GM18907 (cell line): ENCODE measurements around the gene FTH1.
"Not testable (repeated sequence)": the region's sequence is repeated elsewhere in the genome, so short reads cannot be mapped to it uniquely, and the experiment has no call there.

Experiments
- ATAC-seq: cut with Tn5 transposase; IDR thresholded peaks from one replicate; pipeline ENCODE4 v1.9.1; 2021; ENCODE audit warnings: mild to moderate bottlenecking, moderate library complexity; ENCODE audit not compliant: unreplicated experiment

FTH1 gene

GRCh38 chr11:61978703-61979661 lies 11.5 kb upstream of the FTH1 start:
- ATAC-seq = no peak

DNA sequence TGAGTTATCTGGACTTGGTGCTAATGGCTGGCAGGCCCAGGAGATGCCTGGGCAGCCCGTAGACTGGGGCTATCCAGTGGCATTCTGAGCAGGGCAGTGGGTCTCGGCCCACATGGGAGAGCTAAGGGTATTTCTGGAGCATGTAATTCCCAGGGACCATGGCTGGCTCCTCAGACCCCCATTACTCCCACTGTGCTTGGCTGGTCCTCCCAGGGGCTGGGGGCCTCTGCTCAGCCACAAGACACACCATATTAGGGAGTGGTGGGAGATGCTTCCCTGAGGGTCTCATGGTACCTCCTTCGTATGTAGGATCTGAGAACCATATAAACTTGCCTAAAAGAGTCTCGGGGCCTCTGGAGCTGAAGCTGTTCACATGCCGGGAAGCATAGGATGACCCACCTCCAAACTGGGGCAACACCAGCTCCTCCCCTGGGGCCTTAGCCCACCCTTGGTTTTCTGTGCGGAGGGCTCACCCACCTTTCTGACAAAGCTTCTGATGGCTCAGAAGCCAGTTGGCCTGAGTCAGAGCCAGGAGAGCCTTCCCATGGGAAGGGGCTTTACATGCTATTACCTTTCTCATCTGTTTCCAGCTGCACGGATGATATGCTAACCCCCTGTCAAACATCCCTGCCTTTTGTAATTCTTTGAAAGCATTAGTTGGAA lies 9.5 kb upstream of the FTH1 start:
- no peak for ATAC-seq

DNA sequence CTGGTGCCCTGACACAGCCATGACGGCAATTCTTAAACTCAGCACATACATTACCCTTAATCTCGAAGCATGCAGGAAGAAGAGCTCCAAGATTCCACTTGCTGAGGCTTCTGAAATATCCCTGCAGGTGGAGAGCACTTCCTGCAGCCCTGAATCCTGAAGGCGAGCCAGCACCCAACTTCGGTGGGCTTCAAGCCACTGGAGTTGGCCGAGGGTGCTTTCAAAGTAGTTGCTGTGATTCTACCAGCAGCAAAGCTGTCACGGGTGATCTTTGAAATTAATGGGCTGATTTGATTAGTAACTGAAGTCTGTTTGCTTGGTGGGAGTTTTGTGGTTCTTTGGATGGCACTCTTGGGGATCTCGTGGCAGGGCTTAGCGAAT lies 9.0 kb upstream of the FTH1 start:
- ATAC-seq = no peak

GRCh38 chr11:61975638-61976419 lies 8.4 kb upstream of the FTH1 start:
- ATAC-seq = no peak

DNA sequence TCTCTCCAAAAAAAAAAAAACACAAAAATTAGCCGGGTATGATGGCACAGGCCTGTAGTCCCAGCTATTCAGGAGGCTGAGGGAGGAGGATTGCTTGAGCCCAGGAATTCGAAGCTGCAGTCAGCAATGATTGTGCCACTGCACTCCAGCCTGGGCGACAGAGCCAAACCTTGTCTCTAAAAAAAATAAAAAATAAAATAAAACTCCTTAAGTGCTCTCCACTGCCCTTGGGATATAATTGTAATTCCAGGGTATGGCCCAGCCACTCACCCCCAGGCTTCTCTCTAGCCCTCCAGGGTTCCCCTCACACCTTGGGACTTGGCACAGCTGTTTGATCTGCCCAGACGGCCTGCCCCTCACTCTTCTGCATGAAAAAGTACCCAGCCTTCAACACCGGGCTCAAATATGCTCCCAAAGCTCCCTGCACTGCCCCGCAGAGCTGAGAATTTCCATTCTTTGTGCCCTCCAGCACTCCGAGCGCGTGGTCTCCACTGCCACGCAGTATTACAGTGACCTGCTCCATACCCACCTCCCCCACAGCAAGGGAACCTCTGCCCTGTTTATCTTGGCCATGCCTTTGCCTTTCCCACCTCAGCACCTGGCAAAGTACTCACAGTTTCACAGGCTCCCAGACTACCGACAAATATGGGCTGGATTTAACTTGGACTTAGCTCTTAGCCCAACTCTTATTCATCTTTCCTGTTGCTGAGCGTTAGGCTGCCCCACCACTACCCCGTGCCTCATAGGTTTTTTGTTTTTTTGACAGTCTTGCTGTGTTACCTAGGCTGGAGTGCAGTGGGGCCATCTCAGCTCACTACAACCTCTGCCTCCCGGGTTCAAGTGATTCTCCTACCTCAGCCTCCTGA lies 7.6 kb upstream of the FTH1 start:
- ATAC-seq = no peak

GRCh38 chr11:61973476-61974162 lies 6.2 kb upstream of the FTH1 start:
- ATAC-seq = no peak

GRCh38 chr11:61972672-61973475 lies 5.4 kb upstream of the FTH1 start:
- no peak for ATAC-seq

DNA sequence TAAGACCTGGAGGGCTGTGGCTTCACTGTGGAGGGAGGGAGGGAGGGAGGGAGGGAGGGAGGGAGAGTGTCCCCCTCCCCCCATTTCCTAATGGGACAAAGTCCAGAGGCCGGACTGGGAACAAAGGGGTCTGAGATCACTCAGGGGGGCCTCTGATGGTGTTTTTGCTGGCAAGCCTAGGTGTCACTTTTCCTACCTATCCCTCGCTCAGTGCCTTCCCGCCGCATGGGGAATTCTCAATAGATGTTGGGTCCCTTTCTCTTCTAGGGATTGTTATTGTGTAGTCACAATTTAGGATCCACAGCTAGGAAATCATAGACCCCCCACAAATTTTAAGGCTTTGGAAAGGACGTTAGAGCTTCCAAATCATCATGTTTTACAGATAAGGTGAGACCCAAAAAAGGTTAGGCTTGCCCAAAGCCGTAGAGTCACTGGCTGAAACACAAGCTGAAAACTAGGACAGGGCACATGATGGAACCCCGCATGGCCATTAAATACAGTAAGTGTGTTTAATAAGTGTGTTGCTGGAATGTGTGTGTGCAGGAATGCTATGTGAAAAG lies 4.8 kb upstream of the FTH1 start:
- ATAC-seq = no peak

GRCh38 chr11:61971248-61972111 lies 4.0 kb upstream of the FTH1 start:
- ATAC-seq = no peak

GRCh38 chr11:61969838-61970662 lies 2.6 kb upstream of the FTH1 start:
- ATAC-seq = no peak

- no peak for ATAC-seq
Observed at GRCh38 chr11:61969391-61969758, 1.9 kb upstream of the FTH1 start.

- no peak for ATAC-seq
Observed at GRCh38 chr11:61968758-61969390, 1.4 kb upstream of the FTH1 start.

- peak; percentile 35 for ATAC-seq
Observed at GRCh38 chr11:61967924-61968757, 707 bp upstream of the FTH1 start.

DNA sequence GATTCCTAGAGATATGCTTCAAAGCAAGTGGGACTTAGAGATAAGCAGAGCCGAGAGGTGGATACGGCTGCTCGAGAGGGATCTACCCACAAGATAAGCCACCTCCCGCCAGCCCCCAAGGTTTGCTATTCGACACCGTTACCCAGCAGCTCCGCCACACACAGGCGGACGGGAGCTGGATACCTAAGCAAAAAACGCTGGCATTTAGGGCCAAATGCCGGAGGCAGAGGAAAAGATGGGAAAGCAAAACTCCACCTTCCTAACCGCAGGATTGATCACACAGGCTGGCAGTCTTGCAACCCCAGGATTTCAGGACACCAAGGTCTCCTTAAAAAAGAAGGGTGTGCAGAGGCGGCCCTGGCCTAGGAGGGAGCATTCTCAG lies 709 bp downstream of the FTH1 start:
- ATAC-seq = no peak

- not testable (repeated sequence) for ATAC-seq
Observed at GRCh38 chr11:61964666-61965271, 2.7 kb downstream of the FTH1 start.
